Gastrocnemius medialis (tissue), 4 donors: ENCODE data around the gene PPP1CA. TPM values are rescaled to one million over a fixed set of nuclear protein-coding genes. Genes with fewer than 3 reads are reported as not detected.
A peak's percentile ranks its signal among the peaks of the same experiment; 100 is the strongest.

Source experiments
- ATAC-seq, 2 donors: fragments of 150-250 bp; one replicate each; pipeline ENCODE4 v1.9.1; 2016
- DNase-seq, 2 donors: peaks; one replicate each; pipeline ENCODE4 v3.0.0-alpha.2; 2019
- H3K27ac ChIP-seq, 4 donors: fragments of 200-600 bp; sonication (generic); 1 replicate in 1 of 4; 2 replicates in 3 of 4; pipeline ENCODE4 v1.5.1; 2016 to 2018; ENCODE audit warnings: mild to moderate bottlenecking in 2 of 4, moderate library complexity in 1 of 4
- H3K27me3 ChIP-seq, 3 donors: fragments of 200-600 bp; sonication (generic) in 2 of 3; 1 replicate in 1 of 3; 2 replicates in 2 of 3; pipeline versions ENCODE4 v1.5.1 to v1.6.0; 2016 to 2019; ENCODE audit warnings: mild to moderate bottlenecking in 1 of 3, moderate library complexity in 1 of 3
- H3K36me3 ChIP-seq, 2 donors: fragments of 200-600 bp; sonication (generic) in 1 of 2; one replicate each; pipeline ENCODE4 v1.5.1; 2017 to 2018
- H3K4me1 ChIP-seq, 2 donors: fragments of 200-600 bp; sonication (generic) in 1 of 2; one replicate each; pipeline ENCODE4 v1.5.1; 2016 to 2017; ENCODE audit warnings: mild to moderate bottlenecking in 2 of 2
- H3K4me3 ChIP-seq, 4 donors: fragments of 200-600 bp; sonication (generic) in 3 of 4; 1 replicate in 1 of 4; 2 replicates in 3 of 4; pipeline ENCODE4 v1.5.1; 2016 to 2019; ENCODE audit warnings: mild to moderate bottlenecking in 2 of 4
- H3K9me3 ChIP-seq, 3 donors: fragments of 200-600 bp; sonication (generic) in 2 of 3; 1 replicate in 1 of 3; 2 replicates in 2 of 3; pipeline ENCODE4 v1.5.1; 2016 to 2019
- POLR2A ChIP-seq, 2 donors: fragments of 450-650 bp; IDR thresholded peaks; one replicate each; pipeline ENCODE4 v1.6.1; 2017; ENCODE audit warnings: antibody characterized with exemption in 2 of 2, mild to moderate bottlenecking in 2 of 2, moderate library complexity in 2 of 2
- in situ Hi-C, 4 donors: fragments of 200-750 bp; cut with MboI; loops; one replicate each; pipeline versions ENCODE4 v1.15.0 to v1.8.0; 2017; ENCODE audit warnings: low sequenced_read_pairs in 4 of 4
- intact Hi-C: fragments of 100-400 bp; cut with DNase I; formaldehyde crosslinking; loops from one replicate; pipeline ENCODE4 v1.15.1; 2023; ENCODE audit warnings: low total_unique reads
- total RNA-seq, 4 donors: library from RNA; depleted of rRNA; stranded (reverse); fragments of >200 nt; gene quantifications; one replicate each; pipeline versions ENCODE4 v1.1.0 to v1.2.3, GENCODE V29; 2016
- TF ChIP-seq, protein P1 (sequence below), 5 experiments: fragments of 450-650 bp in 3 of 5; fragments of 200-600 bp in 2 of 5; sonication (generic) in 2 of 5; IDR thresholded peaks in 4 of 5; conservative IDR thresholded peaks in 1 of 5; 1 replicate in 4 of 5; 2 replicates in 1 of 5; pipeline ENCODE4 v1.5.1; 2016 to 2019; ENCODE audit warnings: antibody characterized with exemption in 5 of 5, mild to moderate bottlenecking in 3 of 5, moderate library complexity in 3 of 5

The PPP1CA gene
- total RNA-seq, 4 donors from 2014 or later = 78.4 to 193 (median 124) TPM

DNA sequence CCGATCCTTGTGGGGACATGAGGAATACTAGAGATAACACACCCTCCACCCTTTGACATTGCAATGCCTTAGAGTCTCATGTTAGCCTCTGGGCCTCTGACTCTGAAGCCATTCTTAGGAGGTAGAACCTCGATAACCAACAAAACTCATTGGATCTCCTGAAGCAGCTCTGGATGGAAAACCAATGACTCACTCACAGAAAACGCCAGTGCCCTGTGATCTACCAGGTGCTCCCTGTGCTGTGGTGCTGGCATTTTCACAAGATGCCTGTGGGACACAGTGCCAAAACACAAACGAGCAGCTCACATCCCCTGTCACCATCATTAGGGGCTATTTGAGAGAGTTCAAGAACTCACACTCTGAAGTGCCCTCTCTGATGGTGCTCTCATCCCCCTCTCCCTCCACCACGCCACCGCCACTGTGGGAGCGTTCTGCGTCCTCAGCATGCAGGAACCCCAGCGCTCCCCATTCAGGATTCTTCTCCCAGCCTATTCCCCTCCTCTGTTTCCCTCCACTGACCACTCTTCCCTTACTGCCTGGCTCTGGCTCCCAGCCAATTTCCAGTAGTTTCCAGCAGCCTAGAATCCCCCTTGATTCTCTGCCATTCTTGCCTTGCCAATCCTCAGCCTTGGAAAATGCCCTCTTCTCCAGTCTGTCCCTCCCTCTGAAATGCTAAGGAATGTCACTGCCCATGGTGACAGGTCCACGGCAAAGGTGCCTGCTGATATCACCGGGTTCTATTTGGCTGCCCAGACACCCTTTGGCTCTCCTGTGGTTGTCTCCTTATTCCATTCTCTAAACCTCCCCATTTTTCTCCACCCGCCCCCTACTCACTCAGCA lies 43.6 kb downstream of the PPP1CA start:
- Histone ChIP-seq H3K9me3 (no peaks in the 10 kb centered on the region), H3K27ac (no peak overlapping the region), H3K27me3 (no peaks in the 10 kb centered on the region), H3K4me1 (peaks cover 22 to 33% of the 10 kb centered on the region in 2 donors), H3K36me3 (no peaks in the 10 kb centered on the region), H3K4me3 (no peak overlapping the region)
- intact Hi-C loops (loop anchor here (1.0 kb wide), 1 partner anchor 24 kb away; no protein-coding TSS in a partner anchor), in situ Hi-C loops (no loop called here)
- TF ChIP-seq, protein P1, sequence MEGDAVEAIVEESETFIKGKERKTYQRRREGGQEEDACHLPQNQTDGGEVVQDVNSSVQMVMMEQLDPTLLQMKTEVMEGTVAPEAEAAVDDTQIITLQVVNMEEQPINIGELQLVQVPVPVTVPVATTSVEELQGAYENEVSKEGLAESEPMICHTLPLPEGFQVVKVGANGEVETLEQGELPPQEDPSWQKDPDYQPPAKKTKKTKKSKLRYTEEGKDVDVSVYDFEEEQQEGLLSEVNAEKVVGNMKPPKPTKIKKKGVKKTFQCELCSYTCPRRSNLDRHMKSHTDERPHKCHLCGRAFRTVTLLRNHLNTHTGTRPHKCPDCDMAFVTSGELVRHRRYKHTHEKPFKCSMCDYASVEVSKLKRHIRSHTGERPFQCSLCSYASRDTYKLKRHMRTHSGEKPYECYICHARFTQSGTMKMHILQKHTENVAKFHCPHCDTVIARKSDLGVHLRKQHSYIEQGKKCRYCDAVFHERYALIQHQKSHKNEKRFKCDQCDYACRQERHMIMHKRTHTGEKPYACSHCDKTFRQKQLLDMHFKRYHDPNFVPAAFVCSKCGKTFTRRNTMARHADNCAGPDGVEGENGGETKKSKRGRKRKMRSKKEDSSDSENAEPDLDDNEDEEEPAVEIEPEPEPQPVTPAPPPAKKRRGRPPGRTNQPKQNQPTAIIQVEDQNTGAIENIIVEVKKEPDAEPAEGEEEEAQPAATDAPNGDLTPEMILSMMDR (IDR thresholded peaks at IDR 0.05 in 4 of 5, conservative IDR thresholded peaks at IDR 0.05 in 1 of 5) = no peak
- TF ChIP-seq POLR2A (IDR thresholded peaks at IDR 0.05) = no peak
- DNase-seq (no peak), ATAC-seq (no peak)

DNA sequence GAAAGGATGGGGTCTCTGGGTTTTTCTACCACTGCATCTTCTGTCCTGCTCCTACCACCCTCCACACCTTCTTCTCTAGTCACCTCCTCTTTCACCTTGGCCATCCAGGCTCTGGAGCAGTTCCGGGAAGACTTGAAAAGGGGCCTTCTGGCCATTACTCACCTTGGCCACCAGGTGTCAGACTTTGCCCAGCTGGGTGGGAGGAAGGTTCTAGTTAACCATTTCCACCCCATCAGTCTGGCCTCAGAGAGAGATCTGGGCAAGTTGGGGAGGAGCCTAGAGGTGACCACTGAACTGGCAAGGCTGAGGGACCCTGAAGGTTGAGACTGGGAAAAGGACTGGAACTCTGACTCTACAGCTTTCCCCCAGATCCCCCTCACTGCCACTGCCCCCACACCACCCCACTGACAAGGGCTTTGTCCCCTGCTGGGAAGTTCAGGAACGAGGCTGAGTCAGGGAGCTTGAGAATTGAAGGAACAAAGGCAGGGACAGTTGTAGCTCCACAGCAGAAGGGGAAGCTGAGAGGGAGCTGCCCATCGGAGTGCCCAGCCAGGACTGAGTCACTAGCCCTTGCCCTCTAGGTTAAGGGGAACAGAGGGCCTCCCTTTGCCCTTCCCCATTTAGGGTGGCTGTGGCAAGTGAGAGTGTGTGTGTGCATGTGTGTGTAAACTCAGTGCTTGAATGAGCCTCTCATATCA lies 44.6 kb downstream of the PPP1CA start:
- no peaks in the 10 kb centered on the region for H3K9me3 ChIP-seq
- ATAC-seq (peak in 1 of 2 donors; percentile 15), DNase-seq (peak in 1 of 2 donors; percentile 61)
- in situ Hi-C loops = no loop called here
- peaks cover 28 to 40% of the 10 kb centered on the region in 2 donors for H3K4me1 ChIP-seq
- peak overlapping the region; percentile 94 to 100 (median 98) for H3K27ac ChIP-seq
- H3K36me3 ChIP-seq = no peaks in the 10 kb centered on the region
- H3K27me3 ChIP-seq = no peaks in the 10 kb centered on the region
- intact Hi-C loops = loop anchor here (1.0 kb wide), 1 partner anchor 25 kb away; no protein-coding TSS in a partner anchor
- TF ChIP-seq, protein P1 (IDR thresholded peaks at IDR 0.05 in 4 of 5, conservative IDR thresholded peaks at IDR 0.05 in 1 of 5) = peak; percentile 88 to 94 (median 92)
- no peak for TF ChIP-seq POLR2A (IDR thresholded peaks at IDR 0.05)
- H3K4me3 ChIP-seq = no peak overlapping the region

DNA sequence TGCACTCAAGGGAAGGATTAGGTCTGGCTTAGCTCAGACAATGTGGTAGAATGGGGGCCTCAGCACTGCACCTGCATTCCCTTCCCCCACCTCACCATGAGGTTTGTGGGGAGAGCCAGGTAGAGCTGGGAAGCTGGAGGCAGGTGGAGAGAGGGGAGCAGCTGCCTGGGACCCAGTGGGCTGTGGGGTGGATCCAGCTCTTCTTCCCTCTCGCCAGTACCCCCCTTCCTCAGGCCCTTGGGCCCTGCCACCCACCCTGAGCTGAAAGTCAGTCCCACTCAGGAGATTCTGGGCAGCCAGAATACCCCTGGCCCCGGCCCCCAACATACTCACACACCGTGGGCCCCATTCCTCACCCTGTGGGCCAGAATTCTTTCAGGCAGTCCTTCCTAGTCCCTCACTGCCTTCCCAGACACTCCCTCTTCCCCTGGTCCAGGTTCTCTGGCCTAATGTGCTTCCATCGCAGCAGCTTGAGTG lies 45.2 kb downstream of the PPP1CA start:
- in situ Hi-C loops (no loop called here), intact Hi-C loops (no loop called here)
- ATAC-seq (no peak), DNase-seq (no peak)
- Histone ChIP-seq H3K27me3 (no peaks in the 10 kb centered on the region), H3K9me3 (no peaks in the 10 kb centered on the region), H3K36me3 (peaks cover 0 to 5% of the 10 kb centered on the region in 2 donors), H3K27ac (peak overlapping the region; percentile 94 to 100 (median 98)), H3K4me3 (no peak overlapping the region), H3K4me1 (peaks cover 32 to 46% of the 10 kb centered on the region in 2 donors)
- TF ChIP-seq POLR2A (IDR thresholded peaks at IDR 0.05) = no peak
- TF ChIP-seq, protein P1 (IDR thresholded peaks at IDR 0.05 in 4 of 5, conservative IDR thresholded peaks at IDR 0.05 in 1 of 5) = no peak

DNA sequence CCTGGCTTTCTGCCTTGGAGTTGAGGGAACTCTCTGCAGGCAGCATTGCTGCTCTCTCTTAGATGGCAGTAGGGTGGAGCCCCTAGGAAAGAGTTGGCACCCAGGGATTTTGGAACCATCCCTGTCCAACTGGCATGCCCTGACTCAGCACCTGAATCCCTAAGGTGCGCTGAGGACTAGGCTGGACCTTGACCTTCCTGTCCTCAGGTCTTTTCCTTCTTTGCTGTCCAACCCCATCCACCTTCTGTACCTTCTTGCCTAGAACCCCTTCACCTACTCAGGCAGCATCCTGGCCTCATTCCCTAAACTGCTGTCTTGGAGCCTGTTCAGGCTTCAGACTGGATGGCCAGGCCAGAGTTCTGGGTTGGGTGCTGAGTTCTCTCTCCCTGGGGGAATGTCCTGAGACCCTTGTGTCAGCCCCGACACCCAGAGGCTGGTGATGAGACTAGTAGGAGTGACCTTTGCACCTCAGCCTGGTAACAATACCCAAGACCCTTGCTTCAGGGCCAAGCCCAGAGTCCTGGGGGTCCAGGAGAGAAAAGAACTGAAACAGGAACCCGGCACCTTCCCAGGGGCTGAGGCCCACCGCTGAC lies 45.8 kb downstream of the PPP1CA start:
- Histone ChIP-seq H3K27ac (peak overlapping the region; percentile 94 to 100 (median 98)), H3K4me1 (peaks cover 38 to 48% of the 10 kb centered on the region in 2 donors), H3K27me3 (no peaks in the 10 kb centered on the region), H3K9me3 (no peaks in the 10 kb centered on the region), H3K36me3 (peaks cover 0 to 5% of the 10 kb centered on the region in 2 donors), H3K4me3 (no peak overlapping the region)
- intact Hi-C loops (no loop called here), in situ Hi-C loops (no loop called here)
- DNase-seq = no peak
- no peak for ATAC-seq
- TF ChIP-seq, protein P1 (IDR thresholded peaks at IDR 0.05 in 4 of 5, conservative IDR thresholded peaks at IDR 0.05 in 1 of 5) = no peak
- no peak for TF ChIP-seq POLR2A (IDR thresholded peaks at IDR 0.05)
